ENCODE results near the gene AKIRIN2. TPM values are rescaled to one million over a fixed set of nuclear protein-coding genes. Genes with fewer than 3 reads are reported as not detected.

AKIRIN2 gene
- total RNA-seq, 1 donor from 2014 or later = 47.7 TPM

DNA sequence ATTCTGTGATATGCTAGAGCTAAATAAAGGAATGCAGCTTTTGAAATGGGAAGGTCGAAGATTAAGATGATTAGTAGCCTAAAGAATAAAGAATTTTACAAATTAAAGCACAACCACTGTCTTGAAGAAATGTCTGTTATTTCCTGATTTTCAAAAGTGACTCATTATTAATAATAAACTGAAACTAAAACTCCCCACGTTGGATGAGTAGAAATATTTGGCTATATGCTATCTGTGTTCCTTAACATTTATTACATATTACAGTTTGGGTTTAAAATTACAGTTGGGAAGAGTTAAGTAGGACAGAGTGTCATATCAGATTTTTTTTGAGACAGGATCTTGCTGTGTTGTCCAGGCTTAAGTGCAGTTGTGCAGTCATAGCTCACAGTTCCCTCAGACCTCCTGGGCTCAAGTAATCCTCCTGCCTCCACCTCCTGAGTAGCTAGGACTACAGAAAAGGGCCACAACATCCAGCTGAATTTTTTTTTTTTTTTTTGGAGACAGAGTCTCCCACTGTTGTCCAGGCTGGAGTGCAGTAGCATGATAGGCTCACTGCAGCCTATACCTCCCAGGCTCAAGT is 47.1 kb downstream of the AKIRIN2 start:
- ATAC-seq = no peak

DNA sequence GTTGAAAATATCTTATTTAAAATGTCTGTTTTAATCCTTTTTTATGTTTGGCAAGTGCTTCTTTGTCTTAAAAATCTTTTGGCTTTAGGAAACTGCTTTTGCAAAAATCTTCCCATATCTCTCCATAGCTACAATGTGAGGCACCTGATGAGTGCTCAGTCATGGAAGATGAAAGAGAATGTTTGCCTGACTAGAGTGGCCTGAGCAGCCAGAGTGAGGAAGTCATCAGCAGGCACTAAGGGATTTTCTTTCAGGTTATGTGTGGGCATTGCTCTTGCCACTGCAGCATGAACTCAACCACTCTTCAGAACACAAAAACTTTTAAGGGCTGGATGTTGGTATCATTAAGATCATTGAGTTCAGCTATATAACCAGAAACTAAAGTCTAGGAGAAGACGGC is 47.9 kb downstream of the AKIRIN2 start:
- ATAC-seq = no peak

DNA sequence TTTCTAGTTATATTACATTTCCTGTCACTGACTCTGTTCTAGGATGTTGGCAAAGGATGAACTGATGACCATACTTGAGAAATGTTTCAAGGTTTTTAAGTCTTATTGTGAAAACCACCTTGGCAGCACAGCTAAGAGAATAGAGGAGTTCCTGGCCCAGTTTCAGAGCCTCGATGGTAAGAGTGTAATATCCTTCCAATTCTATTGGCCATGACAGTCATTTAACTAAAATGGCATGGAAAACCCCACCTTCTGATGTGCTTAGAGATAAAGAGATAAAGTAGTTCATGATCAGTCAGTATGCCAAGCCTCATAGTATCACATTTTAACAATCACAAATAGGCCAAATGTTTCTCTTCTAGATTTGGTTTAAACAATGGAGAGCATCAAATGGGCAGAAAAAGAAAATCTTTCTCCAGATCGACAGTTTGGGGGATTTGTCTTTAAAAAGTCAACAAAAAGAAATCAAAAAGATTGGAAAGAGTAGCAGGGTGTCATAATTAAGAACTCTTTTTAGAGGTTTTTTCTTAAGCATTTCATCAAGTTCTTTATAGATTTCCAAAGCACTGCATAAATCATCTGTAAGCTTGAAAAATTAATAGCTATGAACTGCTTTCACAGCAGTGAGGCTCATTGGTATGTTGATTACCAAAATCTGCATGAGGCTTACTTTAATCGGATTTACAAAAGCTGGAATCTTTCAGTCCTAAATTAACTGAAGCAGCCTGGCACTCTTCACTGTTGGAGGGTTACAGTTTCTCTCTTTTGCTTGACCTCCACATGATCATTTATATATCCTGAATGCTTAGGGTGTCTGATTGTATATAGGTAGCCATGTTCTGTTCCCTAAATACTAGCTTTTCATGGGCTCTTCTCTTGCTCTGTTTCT is 48.7 kb downstream of the AKIRIN2 start:
- no peak for ATAC-seq

DNA sequence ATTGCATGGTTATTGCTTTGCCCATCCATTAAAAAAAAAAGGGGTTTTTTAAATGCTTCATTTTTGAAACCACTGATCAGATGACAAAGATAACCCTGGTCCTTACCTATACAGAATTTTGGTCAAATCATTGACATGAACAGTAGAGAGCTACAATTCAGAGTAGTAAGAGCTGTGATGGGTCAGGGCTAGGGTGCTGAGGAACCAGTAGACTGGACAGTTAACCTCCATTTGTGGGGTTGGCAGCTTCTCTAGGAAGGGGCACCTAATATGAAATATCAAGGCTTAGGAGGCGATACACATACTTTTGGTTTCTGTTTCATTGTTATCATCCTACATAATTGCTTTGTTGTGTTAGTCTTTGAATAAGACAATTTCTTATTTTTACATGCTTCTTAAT is 57.0 kb downstream of the AKIRIN2 start:
- no peak for ATAC-seq

DNA sequence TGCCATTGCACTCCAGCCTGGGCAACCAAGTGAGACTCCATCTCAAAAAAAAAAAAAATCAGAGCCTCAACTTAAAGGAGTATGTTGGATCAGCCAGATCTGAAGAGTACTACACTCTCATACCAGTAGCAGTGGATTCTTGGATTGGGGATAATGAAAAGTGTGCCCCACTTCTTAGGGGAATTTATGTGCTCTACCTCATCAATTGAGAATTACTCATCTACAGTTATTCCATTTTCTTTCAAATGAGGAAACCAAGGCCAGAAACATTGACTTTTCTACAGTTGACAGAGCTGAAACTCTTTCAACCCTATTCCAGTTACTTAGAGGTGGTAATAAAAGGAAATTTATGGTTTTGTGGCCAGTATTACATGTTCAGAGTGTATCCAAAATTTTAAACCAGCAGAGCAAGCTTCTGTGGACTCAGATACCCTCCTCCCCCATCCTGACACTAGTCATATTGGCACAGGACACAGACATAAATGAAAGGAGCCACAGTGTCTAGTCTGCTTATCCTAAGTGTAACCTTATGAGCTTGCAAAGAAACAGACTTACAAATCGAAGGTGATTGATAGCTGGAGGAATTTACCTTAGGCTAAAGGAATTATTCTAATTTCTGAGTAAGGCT is 60.9 kb downstream of the AKIRIN2 start:
- ATAC-seq = no peak

DNA sequence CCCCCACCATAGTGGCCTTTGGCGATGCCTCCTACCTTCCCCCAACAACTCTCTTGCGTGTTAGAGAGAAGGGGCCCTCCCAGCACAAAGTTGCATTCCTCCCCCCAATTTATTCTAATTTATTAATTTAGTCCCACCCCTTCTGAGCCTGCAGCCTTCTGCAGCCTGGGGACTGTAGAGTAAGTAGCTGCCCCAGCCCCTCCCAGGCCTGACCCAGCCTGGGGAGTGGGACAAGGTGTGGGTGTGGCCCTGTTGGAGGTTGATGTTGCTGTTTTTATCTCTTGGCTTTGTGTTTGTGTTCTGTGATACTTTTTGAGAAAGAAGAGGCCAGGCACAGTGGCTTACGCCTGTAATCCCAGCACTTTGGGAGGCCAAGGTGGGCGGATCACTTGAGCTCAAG is 62.7 kb downstream of the AKIRIN2 start:
- no peak for ATAC-seq

DNA sequence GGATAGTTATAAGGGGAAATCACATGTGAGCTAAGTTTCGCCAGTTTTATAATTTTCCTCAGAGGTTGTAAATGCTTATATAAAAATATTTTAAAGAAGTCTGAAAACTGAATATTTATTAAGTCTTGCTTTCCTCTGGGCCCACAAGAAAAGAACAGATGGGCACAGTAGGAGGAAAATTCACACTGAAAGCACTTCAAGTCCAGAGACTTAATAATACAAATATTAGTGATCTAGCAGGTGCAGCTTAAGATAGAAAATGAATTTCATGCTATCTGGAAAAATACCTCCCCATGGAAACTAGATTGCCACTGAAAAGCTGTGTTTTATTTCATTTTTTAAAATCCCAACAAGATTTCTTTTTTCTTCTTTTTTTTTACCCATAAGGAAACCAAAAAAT is 64.9 kb downstream of the AKIRIN2 start:
- no peak for ATAC-seq

DNA sequence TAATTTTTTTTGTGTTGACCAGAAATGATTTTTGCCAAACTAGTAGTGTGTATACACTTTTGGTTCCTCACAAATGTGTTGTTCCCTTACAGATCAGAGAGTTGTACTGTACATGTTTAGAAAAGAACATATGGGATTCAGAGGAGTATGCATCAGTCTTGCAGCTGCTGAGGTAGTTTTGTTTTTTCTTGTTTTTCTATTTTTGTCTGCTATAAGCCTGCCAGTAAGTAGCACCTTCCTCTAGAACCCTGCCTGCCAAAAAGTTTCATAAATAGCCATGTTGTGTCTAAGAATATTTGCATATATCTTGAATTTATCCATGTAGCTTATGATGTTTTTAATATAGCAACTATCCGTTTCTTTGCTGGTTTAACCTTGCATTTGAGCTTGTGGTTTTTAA is 65.7 kb downstream of the AKIRIN2 start:
- ATAC-seq = no peak

DNA sequence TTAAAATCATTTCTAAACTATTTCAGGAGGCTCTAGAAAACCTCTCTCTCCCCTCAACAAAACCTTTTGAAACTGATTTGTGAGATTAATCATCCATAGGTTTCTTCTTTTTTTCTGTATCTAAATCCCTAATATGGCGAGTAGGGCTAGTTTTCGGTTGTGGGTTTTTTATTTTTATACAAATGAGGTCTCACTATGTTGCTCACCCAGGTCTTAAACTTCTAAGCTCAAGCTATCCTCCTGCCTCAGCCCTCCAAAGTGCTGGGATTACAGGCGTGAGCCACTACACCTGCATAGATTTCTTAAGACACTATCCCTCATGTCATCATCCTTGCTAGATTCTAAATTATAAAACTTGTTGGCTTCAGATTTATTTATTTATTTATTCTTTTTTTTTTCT is 68.2 kb downstream of the AKIRIN2 start:
- no peak for ATAC-seq

DNA sequence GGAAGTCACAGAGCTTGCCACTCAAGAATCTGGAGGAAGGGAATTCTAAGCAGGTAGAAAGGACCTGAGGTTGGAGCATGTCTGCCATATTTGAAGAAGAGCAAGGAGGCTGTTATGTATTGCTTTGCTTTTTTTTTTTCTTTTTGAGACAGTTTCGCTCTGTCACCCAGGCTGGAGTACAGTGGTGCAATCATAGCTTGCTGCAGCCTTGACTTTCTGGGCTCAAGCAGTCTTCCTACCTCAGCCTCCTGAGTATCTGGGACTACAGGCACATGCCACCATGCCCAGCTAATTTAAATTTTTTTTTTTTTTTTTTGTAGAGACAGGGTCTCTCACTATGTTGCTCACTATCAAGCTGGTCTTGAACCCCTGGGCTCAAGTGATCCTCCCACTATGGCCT is 71.3 kb downstream of the AKIRIN2 start:
- ATAC-seq = no peak

DNA sequence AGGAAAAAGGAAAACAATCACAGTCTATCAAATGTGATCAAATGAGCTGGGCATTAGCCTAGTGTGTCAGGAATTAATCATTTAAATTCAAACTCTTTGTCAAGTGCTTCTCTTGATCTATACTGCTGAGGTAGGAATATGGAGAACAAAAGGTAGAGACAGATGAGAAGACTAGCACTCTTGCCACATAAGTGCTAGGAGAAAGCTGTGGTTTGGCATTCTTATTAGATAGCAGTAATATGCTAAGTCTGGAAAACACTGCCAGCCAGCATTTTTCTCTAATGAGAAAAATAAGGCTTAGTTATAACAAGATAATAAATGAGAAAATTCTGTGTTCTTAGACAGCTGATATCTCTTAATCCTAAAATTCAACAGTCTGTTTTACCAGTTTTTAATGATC is 73.2 kb downstream of the AKIRIN2 start:
- ATAC-seq = no peak

DNA sequence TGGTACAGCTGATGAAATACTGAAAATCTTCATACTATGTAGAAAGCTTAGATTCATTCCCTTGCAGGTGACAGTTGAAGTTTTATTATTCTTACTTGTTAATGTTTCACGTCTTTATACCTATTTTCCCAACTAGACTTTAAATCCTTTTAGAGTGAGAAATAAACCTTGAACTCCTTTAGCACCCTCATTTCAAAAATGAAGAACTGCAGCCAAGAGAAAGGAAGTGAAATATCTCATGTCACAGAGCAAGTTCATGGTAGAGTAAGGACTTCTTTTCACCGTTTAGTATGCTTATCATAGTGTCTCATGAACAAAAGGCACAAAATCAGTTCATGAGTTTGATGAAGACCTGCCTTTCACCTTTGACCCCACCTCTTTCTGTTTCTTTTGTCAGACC is 73.6 kb downstream of the AKIRIN2 start:
- no peak for ATAC-seq

Other genes starting within 250 kb of the AKIRIN2 start
- 6.5 TPM for gene SLC35A1, start 229.3 kb downstream of the AKIRIN2 start, total RNA-seq
- gene RARS2, start 112.2 kb downstream of the AKIRIN2 start, total RNA-seq = 24.0 TPM
- gene ORC3, start 112.1 kb downstream of the AKIRIN2 start, total RNA-seq = 10.4 TPM